ENCODE results near the gene PLXNB3. TPM values are rescaled to one million over a fixed set of nuclear protein-coding genes. Genes with fewer than 3 reads are reported as not detected.
A peak's percentile ranks its signal among the peaks of the same experiment; 100 is the strongest.

PLXNB3 gene
- total and polyA plus RNA-seq, 7 donors = 0.60 to 50.1 (median 11.2) TPM; not detected in 1

GRCh38 chrX:153725039-153725831, 38.8 kb upstream of the PLXNB3 start:
- no peak for TF ChIP-seq EP300 (IDR thresholded peaks at IDR 0.05)
- TF ChIP-seq POLR2AphosphoS5 (IDR thresholded peaks at IDR 0.05) = no peak
- no peak for TF ChIP-seq POLR2A (IDR thresholded peaks at IDR 0.05)
- TF ChIP-seq CTCF (IDR thresholded peaks at IDR 0.05) = no peak
- peak overlapping the region; percentile 86 to 93 (median 91) for H3K27ac ChIP-seq
- intact Hi-C loops (cut with DNase I) = no loop called here
- peaks cover 0 to 18% (median 7%) of the 10 kb centered on the region in 4 donors for H3K36me3 ChIP-seq
- no peaks in the 10 kb centered on the region for H3K9me3 ChIP-seq
- WGBS, 2 donors = 65 to 68% methylated on average over 55 of the region's 55 CpGs
- H3K27me3 ChIP-seq = no peaks in the 10 kb centered on the region
- peaks cover 0 to 60% (median 55%) of the 10 kb centered on the region in 4 donors for H3K4me1 ChIP-seq
- H3K4me3 ChIP-seq = peak overlapping the region; percentile 62 to 78 (median 72)
- DNase-seq = no peak

- Histone ChIP-seq H3K36me3 (peaks cover 0 to 14% (median under 1%) of the 10 kb centered on the region in 4 donors), H3K4me1 (peaks cover 0 to 60% (median 55%) of the 10 kb centered on the region in 4 donors), H3K27ac (peak overlapping the region; percentile 86 to 93 (median 91)), H3K9me3 (no peaks in the 10 kb centered on the region), H3K27me3 (no peaks in the 10 kb centered on the region), H3K4me3 (peak overlapping the region in 3 of 4 donors; percentile 69 to 78 (median 76))
- intact Hi-C loops (cut with DNase I) = loop anchor here (2.0 kb wide), 1 partner anchor 17 kb away; no protein-coding TSS in a partner anchor
- no peak for DNase-seq
- WGBS, 2 donors = 69 to 78% methylated on average over 35 of the region's 35 CpGs
- TF ChIP-seq EP300 (IDR thresholded peaks at IDR 0.05) = no peak
- no peak for TF ChIP-seq CTCF (IDR thresholded peaks at IDR 0.05)
- TF ChIP-seq POLR2A (IDR thresholded peaks at IDR 0.05) = no peak
- no peak for TF ChIP-seq POLR2AphosphoS5 (IDR thresholded peaks at IDR 0.05)
Measured at GRCh38 chrX:153725832-153726285, 38.2 kb upstream of the PLXNB3 start.

GRCh38 chrX:153726286-153727122, 37.5 kb upstream of the PLXNB3 start:
- peak; percentile 82 for DNase-seq
- peaks cover 0 to 60% (median 55%) of the 10 kb centered on the region in 4 donors for H3K4me1 ChIP-seq
- H3K9me3 ChIP-seq = no peaks in the 10 kb centered on the region
- no peaks in the 10 kb centered on the region for H3K27me3 ChIP-seq
- intact Hi-C loops (cut with DNase I) = loop anchor here (2.0 kb wide), 1 partner anchor 16 kb away; no protein-coding TSS in a partner anchor
- peaks cover 0 to 11% (median 0%) of the 10 kb centered on the region in 4 donors for H3K36me3 ChIP-seq
- 4 to 11% methylated on average over 34 to 35 of the region's 35 CpGs for WGBS, 2 donors
- peak overlapping the region; percentile 86 to 93 (median 91) for H3K27ac ChIP-seq
- H3K4me3 ChIP-seq = peak overlapping the region in 3 of 4 donors; percentile 69 to 78 (median 76)
- TF ChIP-seq CTCF (IDR thresholded peaks at IDR 0.05) (no peak), POLR2AphosphoS5 (IDR thresholded peaks at IDR 0.05) (peak in 2 of 4 donors; percentile 2 to 14)

GRCh38 chrX:153727123-153727931, 36.7 kb upstream of the PLXNB3 start:
- Histone ChIP-seq H3K9me3 (no peaks in the 10 kb centered on the region), H3K36me3 (peaks cover 0 to 11% (median 0%) of the 10 kb centered on the region in 4 donors), H3K4me3 (peak overlapping the region in 3 of 4 donors; percentile 69 to 78 (median 76)), H3K27ac (peak overlapping the region; percentile 86 to 93 (median 91)), H3K27me3 (no peaks in the 10 kb centered on the region), H3K4me1 (peaks cover 0 to 57% (median 53%) of the 10 kb centered on the region in 4 donors)
- 13 to 36% methylated on average over 23 of the region's 23 CpGs for WGBS, 2 donors
- intact Hi-C loops (cut with DNase I) = loop anchor here (2.0 kb wide), 1 partner anchor 15 kb away; no protein-coding TSS in a partner anchor
- peak; percentile 89 for DNase-seq
- no peak for TF ChIP-seq CTCF (IDR thresholded peaks at IDR 0.05)
- no peak for TF ChIP-seq EP300 (IDR thresholded peaks at IDR 0.05)
- TF ChIP-seq POLR2A (IDR thresholded peaks at IDR 0.05) = no peak
- TF ChIP-seq POLR2AphosphoS5 (IDR thresholded peaks at IDR 0.05) = peak in 2 of 4 donors; percentile 26 to 53
